ENCODE measurements around the gene CFAP91.

Gene CFAP91

DNA sequence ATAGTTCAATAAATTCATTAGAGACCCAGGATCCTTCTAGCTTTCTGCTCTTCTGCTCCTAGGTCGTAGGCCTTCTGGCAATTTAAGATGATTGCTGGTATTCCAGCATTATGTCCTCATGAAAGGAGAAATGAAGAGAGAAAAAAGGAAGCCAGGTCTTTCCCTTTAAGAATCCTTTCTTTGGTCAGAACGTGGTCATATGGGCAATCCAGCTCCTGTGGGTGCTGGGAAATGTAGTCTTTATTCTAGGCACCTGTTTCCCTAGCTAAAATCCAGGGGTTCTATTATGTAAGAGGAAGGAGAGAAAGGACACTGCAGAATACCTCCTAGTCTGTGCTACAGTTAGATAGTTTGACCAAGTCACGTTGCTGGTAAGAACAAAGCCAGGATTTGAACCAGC is 43.6 kb downstream of the CFAP91 start:
- DNase-seq, result no peak

DNA sequence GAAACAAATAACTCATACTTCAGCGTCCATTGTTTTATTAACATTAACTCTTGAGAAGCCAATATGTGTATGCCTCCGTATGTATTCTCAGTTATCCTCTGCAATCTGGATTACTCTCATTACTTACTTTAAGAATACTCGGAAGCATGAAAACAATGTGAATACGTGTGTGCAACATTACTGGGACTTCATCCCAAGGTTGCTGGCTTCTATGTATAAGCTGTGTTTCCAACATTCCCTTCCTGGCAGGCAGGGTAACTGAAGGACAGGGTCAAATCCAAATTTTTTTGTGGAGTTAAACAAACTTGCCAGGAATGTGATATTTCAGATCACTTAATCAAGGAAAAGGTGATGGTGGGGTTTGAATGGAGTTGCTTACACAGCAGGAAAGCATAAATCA is 44.5 kb downstream of the CFAP91 start:
- no peak for DNase-seq

GRCh38 chr3:119748991-119749390 is 46.2 kb downstream of the CFAP91 start:
- no peak for DNase-seq

GRCh38 chr3:119751423-119751822 is 48.6 kb downstream of the CFAP91 start:
- DNase-seq, result no peak
